SK-N-SH (cell line): ENCODE results near the gene NBPF11. TPM values are rescaled to one million over a fixed set of nuclear protein-coding genes. Genes with fewer than 3 reads are reported as not detected.
"Not testable (repeated sequence)": the region's sequence is repeated elsewhere in the genome, so short reads cannot be mapped to it uniquely, and the experiment has no call there.

ENCODE experiments used
- CTCF ChIA-PET: fragments of 300-600, 350-600 bp; formaldehyde crosslinking; extraction: SDS; loops from one replicate; lab custom pipeline; 2021; lab: Yijun Ruan, JAX
- POLR2A ChIA-PET: fragments of 350-600 bp; sonication (Branson Sonifier 250); formaldehyde crosslinking; extraction: SDS; loops from one replicate; lab custom pipeline; 2020; ENCODE audit warnings: antibody characterized with exemption, inconsistent platforms; lab: Yijun Ruan, JAX
- DNase-seq: peaks from one replicate; pipeline ENCODE4 v3.0.0; 2012
- H2AFZ ChIP-seq: fragments of 200-600 bp; sonication (generic); 2 replicates; pipeline ENCODE4 v1.8.1; 2016; ENCODE audit warnings: antibody characterized with exemption, mild to moderate bottlenecking, low read depth
- H3F3A ChIP-seq: fragments of 200-600 bp; sonication (generic); replicated peaks from 2 replicates; pipeline ENCODE3; 2016; ENCODE audit warnings: antibody characterized with exemption, mild to moderate bottlenecking; ENCODE audit not compliant: insufficient read depth
- H3K27ac ChIP-seq, 2 experiments: fragments of 200-500 bp in 1 of 2; fragments of 200-600 bp in 1 of 2; sonication (Bioruptor generic) in 1 of 2; sonication (generic), shearing (Covaris generic) in 1 of 2; 2 replicates each; pipeline versions ENCODE4 v1.5.1 to v1.6.1; 2014 to 2016; ENCODE audit warnings: low read depth in 2 of 2, inconsistent platforms in 1 of 2, low read length in 1 of 2, mild to moderate bottlenecking in 1 of 2, mixed read lengths in 1 of 2
- H3K27me3 ChIP-seq: fragments of 200-600 bp; sonication (generic), shearing (Covaris generic); 2 replicates; pipeline ENCODE4 v1.6.1; 2016; ENCODE audit warnings: mixed run types; ENCODE audit not compliant: insufficient read depth
- H3K36me3 ChIP-seq, 2 experiments: fragments of 200-500 bp in 1 of 2; fragments of 200-600 bp in 1 of 2; sonication (Bioruptor generic) in 1 of 2; sonication (generic) in 1 of 2; replicated peaks in 1 of 2; 2 replicates each; pipeline versions ENCODE3 to v1.5.1; 2014 to 2016; ENCODE audit warnings: low read length in 1 of 2, mild to moderate bottlenecking in 1 of 2; ENCODE audit not compliant: insufficient read depth in 2 of 2, control insufficient read depth in 1 of 2
- H3K4me1 ChIP-seq, 2 experiments: fragments of 200-500 bp in 1 of 2; fragments of 200-600 bp in 1 of 2; sonication (Bioruptor generic) in 1 of 2; sonication (generic), shearing (Covaris generic) in 1 of 2; 2 replicates each; pipeline versions ENCODE4 v1.5.1 to v1.6.1; 2014 to 2016; ENCODE audit warnings: low read depth in 1 of 2, low read length in 1 of 2, mixed run types in 1 of 2; ENCODE audit not compliant: insufficient read depth in 2 of 2, control insufficient read depth in 1 of 2
- H3K4me2 ChIP-seq: fragments of 200-600 bp; sonication (generic), shearing (Covaris generic); 2 replicates; pipeline ENCODE4 v1.6.1; 2017; ENCODE audit warnings: mixed run types
- H3K4me3 ChIP-seq, 2 experiments: fragments of 200-500 bp in 1 of 2; fragments of 200-600 bp in 1 of 2; sonication (Bioruptor generic) in 1 of 2; sonication (generic), shearing (Covaris generic) in 1 of 2; 2 replicates each; pipeline versions ENCODE4 v1.5.1 to v1.8.1; 2014 to 2016; ENCODE audit warnings: low read depth in 2 of 2, inconsistent platforms in 1 of 2, low read length in 1 of 2, mild to moderate bottlenecking in 1 of 2, mixed read lengths in 1 of 2, moderate library complexity in 1 of 2
- H3K79me2 ChIP-seq: fragments of 200-600 bp; sonication (generic); 2 replicates; pipeline ENCODE4 v1.8.1; 2017; ENCODE audit warnings: mild to moderate bottlenecking; ENCODE audit not compliant: insufficient read depth
- H3K9ac ChIP-seq: fragments of 200-600 bp; sonication (generic); 2 replicates; pipeline ENCODE4 v1.6.1; 2017; ENCODE audit warnings: mixed run types
- H3K9me2 ChIP-seq: fragments of 200-600 bp; sonication (generic); 2 replicates; pipeline ENCODE4 v1.6.1; 2017; ENCODE audit warnings: mixed run types
- H3K9me3 ChIP-seq: fragments of 200-600 bp; sonication (generic); 2 replicates; pipeline ENCODE4 v1.6.1; 2017; ENCODE audit warnings: mixed run types, mild to moderate bottlenecking, moderate library complexity
- H4K20me1 ChIP-seq: fragments of 200-600 bp; sonication (generic); 2 replicates; pipeline ENCODE4 v1.6.1; 2017; ENCODE audit warnings: mild to moderate bottlenecking, mixed run types; ENCODE audit not compliant: insufficient read depth
- WGBS: methylation state at CpG from one replicate; pipeline ENCODE4 v1.1.6; 2017; ENCODE audit warnings: low lambda C conversion rate; 5-methylcytosine and 5-hydroxymethylcytosine counted together
- polyA plus RNA-seq, 3 experiments: library from polyadenylated mRNA; depleted of rRNA; stranded (reverse); fragments of >200 nt; gene quantifications; 2 replicates each; pipeline ENCODE4 v1.2.3, GENCODE V29; 2012

Gene NBPF11
- polyA plus RNA-seq, 1 of the 3 experiments (the other 2 are of a cell fraction) = 7.3 TPM

- H4K20me1 ChIP-seq, H3F3A ChIP-seq, POLR2A ChIA-PET, H2AFZ ChIP-seq, H3K36me3 ChIP-seq, H3K27ac ChIP-seq, H3K4me2 ChIP-seq, H3K4me3 ChIP-seq, H3K79me2 ChIP-seq, DNase-seq, H3K4me1 ChIP-seq, H3K9me2 ChIP-seq, CTCF ChIA-PET, H3K27me3 ChIP-seq, H3K9ac ChIP-seq, H3K9me3 ChIP-seq: not testable (repeated sequence)
Observed at GRCh38 chr1:148188768-148189167, 36.7 kb upstream of the NBPF11 start.

GRCh38 chr1:148178682-148179081 lies 26.6 kb upstream of the NBPF11 start:
- H3F3A ChIP-seq, POLR2A ChIA-PET, H3K4me3 ChIP-seq, H2AFZ ChIP-seq, H3K4me1 ChIP-seq, H3K9me3 ChIP-seq, H3K36me3 ChIP-seq, H3K27ac ChIP-seq, DNase-seq, H4K20me1 ChIP-seq, H3K27me3 ChIP-seq, H3K9me2 ChIP-seq, H3K79me2 ChIP-seq, CTCF ChIA-PET, H3K4me2 ChIP-seq, H3K9ac ChIP-seq: not testable (repeated sequence)

GRCh38 chr1:148175414-148175813 lies 23.3 kb upstream of the NBPF11 start:
- H3K27ac ChIP-seq, CTCF ChIA-PET, H4K20me1 ChIP-seq, H3K9ac ChIP-seq, H3K4me1 ChIP-seq, H3F3A ChIP-seq, H3K79me2 ChIP-seq, H3K4me2 ChIP-seq, POLR2A ChIA-PET, H3K4me3 ChIP-seq, H3K36me3 ChIP-seq, H3K27me3 ChIP-seq, H2AFZ ChIP-seq, H3K9me3 ChIP-seq, DNase-seq, H3K9me2 ChIP-seq: not testable (repeated sequence)
- 7% methylated on average over 2 of the region's 2 CpGs for WGBS

- H3F3A ChIP-seq, H3K27me3 ChIP-seq, H2AFZ ChIP-seq, CTCF ChIA-PET, H3K79me2 ChIP-seq, H3K9me2 ChIP-seq, H3K27ac ChIP-seq, H4K20me1 ChIP-seq, DNase-seq, H3K9me3 ChIP-seq, H3K9ac ChIP-seq, H3K4me2 ChIP-seq, H3K36me3 ChIP-seq, POLR2A ChIA-PET, H3K4me1 ChIP-seq, H3K4me3 ChIP-seq: not testable (repeated sequence)
Observed at GRCh38 chr1:148171995-148172394, 19.9 kb upstream of the NBPF11 start.
